CD14-positive monocyte (primary cell): ENCODE data around the gene BAZ1B. TPM values are rescaled to one million over a fixed set of nuclear protein-coding genes. Genes with fewer than 3 reads are reported as not detected.

Experiments
- DNase-seq, 3 donors: peaks; one replicate each; pipeline ENCODE4 v3.0.0-alpha.2; 2011 to 2022
- H2AFZ ChIP-seq: 2 replicates; pipeline ENCODE4 v1.6.0; 2012; ENCODE audit warnings: mild to moderate bottlenecking, low read depth, low read length, inconsistent platforms; ENCODE audit not compliant: insufficient read depth, poor library complexity, severe bottlenecking
- H3K27ac ChIP-seq, 2 donors: 1 replicate in 1 of 2; 2 replicates in 1 of 2; pipeline ENCODE4 v1.5.1; 2012 to 2013; ENCODE audit warnings: low read length in 2 of 2, control low read depth in 1 of 2, inconsistent platforms in 1 of 2, low read depth in 1 of 2, mild to moderate bottlenecking in 1 of 2
- H3K27me3 ChIP-seq, 2 donors: one replicate each; pipeline versions ENCODE4 v1.6.0 to v1.6.1; 2011 to 2013; ENCODE audit warnings: low read length in 2 of 2; ENCODE audit not compliant: control insufficient read depth in 2 of 2, insufficient read depth in 2 of 2
- H3K36me3 ChIP-seq, 2 donors: replicated peaks in 1 of 2; 1 replicate in 1 of 2; 2 replicates in 1 of 2; pipeline versions ENCODE4 v1.5.1 to v1.6.1; 2012 to 2013; ENCODE audit warnings: low read length in 2 of 2, control low read depth in 1 of 2, inconsistent platforms in 1 of 2, mild to moderate bottlenecking in 1 of 2; ENCODE audit not compliant: insufficient read depth in 2 of 2, control insufficient read depth in 1 of 2
- H3K4me1 ChIP-seq, 2 donors: 1 replicate in 1 of 2; 2 replicates in 1 of 2; pipeline versions ENCODE4 v1.5.1 to v1.6.1; 2012 to 2013; ENCODE audit warnings: low read length in 2 of 2, control low read depth in 1 of 2, inconsistent platforms in 1 of 2, mild to moderate bottlenecking in 1 of 2, moderate library complexity in 1 of 2; ENCODE audit not compliant: insufficient read depth in 2 of 2, control insufficient read depth in 1 of 2
- H3K4me2 ChIP-seq: replicated peaks from 2 replicates; pipeline ENCODE3; 2012; ENCODE audit warnings: low read length, moderate library complexity, mild to moderate bottlenecking; ENCODE audit not compliant: poor library complexity, severe bottlenecking; ENCODE audit errors: extremely low read depth
- H3K4me3 ChIP-seq, 3 experiments: fragments of 200-600 bp in 1 of 3; sonication (generic) in 1 of 3; replicated peaks in 1 of 3; 1 replicate in 2 of 3; 2 replicates in 1 of 3; pipeline ENCODE4 v1.5.1; 2011 to 2013; ENCODE audit warnings: low read length in 3 of 3, mild to moderate bottlenecking in 3 of 3, control low read depth in 2 of 3, low read depth in 2 of 3, inconsistent platforms in 1 of 3, moderate library complexity in 1 of 3
- H3K79me2 ChIP-seq: 2 replicates; pipeline ENCODE4 v1.6.0; 2012; ENCODE audit warnings: mild to moderate bottlenecking, control low read depth, inconsistent platforms, low read length, moderate library complexity; ENCODE audit not compliant: insufficient read depth
- H3K9ac ChIP-seq: 2 replicates; pipeline ENCODE4 v1.6.0; 2017; ENCODE audit warnings: low read length, mild to moderate bottlenecking; ENCODE audit not compliant: insufficient read depth, poor library complexity, severe bottlenecking
- H3K9me3 ChIP-seq, 2 donors: replicated peaks in 1 of 2; 1 replicate in 1 of 2; 2 replicates in 1 of 2; pipeline versions ENCODE4 v1.5.1 to v1.6.1; 2012 to 2013; ENCODE audit warnings: low read length in 2 of 2, control low read depth in 1 of 2; ENCODE audit not compliant: control insufficient read depth in 1 of 2, insufficient read depth in 1 of 2
- H4K20me1 ChIP-seq: 2 replicates; pipeline ENCODE4 v1.6.0; 2012; ENCODE audit warnings: mild to moderate bottlenecking, low read length, control low read depth, moderate library complexity; ENCODE audit not compliant: insufficient read depth
- H3K27ac Mint-ChIP-seq, 7 donors: one replicate each; pipeline ENCODE4 v1.8.0; 2020; ENCODE audit warnings: mild to moderate bottlenecking in 7 of 7, mixed read lengths in 7 of 7, moderate library complexity in 6 of 7, inconsistent platforms in 2 of 7
- H3K27me3 Mint-ChIP-seq, 3 donors: one replicate each; pipeline ENCODE4 v1.8.0; 2021 to 2022; ENCODE audit warnings: low read depth in 3 of 3, mild to moderate bottlenecking in 3 of 3, mixed read lengths in 3 of 3, moderate library complexity in 3 of 3, inconsistent platforms in 1 of 3
- H3K36me3 Mint-ChIP-seq, 2 donors: one replicate each; pipeline ENCODE4 v1.8.0; 2020; ENCODE audit warnings: mixed read lengths in 2 of 2, inconsistent platforms in 1 of 2, mild to moderate bottlenecking in 1 of 2
- H3K4me1 Mint-ChIP-seq: one replicate; pipeline ENCODE4 v1.8.0; 2020; ENCODE audit warnings: mild to moderate bottlenecking, mixed read lengths
- H3K4me3 Mint-ChIP-seq, 2 donors: one replicate each; pipeline ENCODE4 v1.8.0; 2020; ENCODE audit warnings: mild to moderate bottlenecking in 2 of 2, mixed read lengths in 2 of 2, moderate library complexity in 1 of 2
- H3K9me3 Mint-ChIP-seq, 7 donors: one replicate each; pipeline ENCODE4 v1.8.0; 2020 to 2022; ENCODE audit warnings: mixed read lengths in 7 of 7, mild to moderate bottlenecking in 6 of 7, moderate library complexity in 6 of 7, inconsistent platforms in 2 of 7
- CTCF ChIP-seq: fragments of 200-600 bp; IDR thresholded peaks from one replicate; pipeline ENCODE4 v1.8.0; 2022; ENCODE audit warnings: antibody characterized with exemption, mild to moderate bottlenecking
- WGBS: methylation state at CpG from one replicate; pipeline ENCODE4 v1.1.5; 2013; ENCODE audit warnings: missing lambda C conversion rate; ENCODE audit not compliant: insufficient coverage; 5-methylcytosine and 5-hydroxymethylcytosine counted together
- intact Hi-C, 2 donors: fragments of 100-400 bp; cut with micrococcal nuclease; formaldehyde crosslinking; loops; one replicate each; pipeline versions ENCODE4 v1.15.0 to v1.15.1; 2023
- polyA plus RNA-seq, 3 donors: library from polyadenylated mRNA; depleted of rRNA in 1 of 3; unstranded in 2 of 3; stranded (reverse) in 1 of 3; fragments of 300-500 nt in 2 of 3; fragments of >200 nt in 1 of 3; fragmentation: Illumina TruSeq in 2 of 3; gene quantifications; 1 replicate in 2 of 3; 2 replicates in 1 of 3; pipeline ENCODE4 v1.2.3, GENCODE V29; 2012 to 2021

Gene BAZ1B
- polyA plus RNA-seq, 3 donors, result 2.5 to 12.1 (median 5.0) TPM

GRCh38 chr7:73429622-73430505 is 92.2 kb downstream of the BAZ1B start:
- Histone ChIP-seq H3K9ac (no peak overlapping the region), H3K4me2 (no peak overlapping the region), H3K27me3 (peaks cover 0 to 12% of the 10 kb centered on the region in 2 donors), H4K20me1 (no peaks in the 10 kb centered on the region), H2AFZ (no peak overlapping the region), H3K9me3 (peaks cover 4% of the 10 kb centered on the region in 2 donors), H3K36me3 (no peaks in the 10 kb centered on the region), H3K79me2 (no peaks in the 10 kb centered on the region), H3K4me1 (peaks cover 3 to 6% of the 10 kb centered on the region in 2 donors), H3K4me3 (no peak overlapping the region), H3K27ac (no peak overlapping the region)
- no peak for DNase-seq
- Mint-ChIP-seq H3K27ac (no peak overlapping the region), H3K4me1 (peaks cover 5% of the 10 kb centered on the region), H3K36me3 (peaks cover 3% of the 10 kb centered on the region in 2 donors), H3K9me3 (peaks cover 4 to 11% (median 4%) of the 10 kb centered on the region in 7 donors), H3K27me3 (peaks cover 17 to 23% (median 21%) of the 10 kb centered on the region in 3 donors), H3K4me3 (no peak overlapping the region)
- no peak for TF ChIP-seq CTCF
- WGBS, result 62% methylated on average over 3 of the region's 6 CpGs
- intact Hi-C loops, result no loop called here

- H3K79me2 ChIP-seq, result no peaks in the 10 kb centered on the region
- peaks cover 0 to 7% (median 0%) of the 10 kb centered on the region in 7 donors for H3K9me3 Mint-ChIP-seq
- no peak for DNase-seq
- no peaks in the 10 kb centered on the region for H3K36me3 ChIP-seq
- WGBS, result 71% methylated on average over 10 of the region's 18 CpGs
- intact Hi-C loops, result no loop called here
- H3K27me3 ChIP-seq, result peaks cover 0 to 13% of the 10 kb centered on the region in 2 donors
- no peaks in the 10 kb centered on the region for H3K9me3 ChIP-seq
- no peak overlapping the region for H3K4me3 Mint-ChIP-seq
- H3K4me3 ChIP-seq, result no peak overlapping the region
- H3K36me3 Mint-ChIP-seq, result no peaks in the 10 kb centered on the region
- peaks cover 17 to 23% (median 19%) of the 10 kb centered on the region in 3 donors for H3K27me3 Mint-ChIP-seq
- H3K27ac Mint-ChIP-seq, result no peak overlapping the region
- H3K4me1 ChIP-seq, result peaks cover 5 to 7% of the 10 kb centered on the region in 2 donors
- no peaks in the 10 kb centered on the region for H4K20me1 ChIP-seq
- no peak overlapping the region for H3K4me2 ChIP-seq
- no peak overlapping the region for H2AFZ ChIP-seq
- no peak overlapping the region for H3K9ac ChIP-seq
- no peak overlapping the region for H3K27ac ChIP-seq
- no peak for TF ChIP-seq CTCF
- peaks cover 8% of the 10 kb centered on the region for H3K4me1 Mint-ChIP-seq
Observed at GRCh38 chr7:73429215-73429614, 92.9 kb downstream of the BAZ1B start.
